ENCODE results near the gene USP12. TPM values are rescaled to one million over a fixed set of nuclear protein-coding genes. Genes with fewer than 3 reads are reported as not detected.

USP12 gene
- total and polyA plus RNA-seq, 2 donors from 2014 or later, result 15.0 to 27.5 TPM

DNA sequence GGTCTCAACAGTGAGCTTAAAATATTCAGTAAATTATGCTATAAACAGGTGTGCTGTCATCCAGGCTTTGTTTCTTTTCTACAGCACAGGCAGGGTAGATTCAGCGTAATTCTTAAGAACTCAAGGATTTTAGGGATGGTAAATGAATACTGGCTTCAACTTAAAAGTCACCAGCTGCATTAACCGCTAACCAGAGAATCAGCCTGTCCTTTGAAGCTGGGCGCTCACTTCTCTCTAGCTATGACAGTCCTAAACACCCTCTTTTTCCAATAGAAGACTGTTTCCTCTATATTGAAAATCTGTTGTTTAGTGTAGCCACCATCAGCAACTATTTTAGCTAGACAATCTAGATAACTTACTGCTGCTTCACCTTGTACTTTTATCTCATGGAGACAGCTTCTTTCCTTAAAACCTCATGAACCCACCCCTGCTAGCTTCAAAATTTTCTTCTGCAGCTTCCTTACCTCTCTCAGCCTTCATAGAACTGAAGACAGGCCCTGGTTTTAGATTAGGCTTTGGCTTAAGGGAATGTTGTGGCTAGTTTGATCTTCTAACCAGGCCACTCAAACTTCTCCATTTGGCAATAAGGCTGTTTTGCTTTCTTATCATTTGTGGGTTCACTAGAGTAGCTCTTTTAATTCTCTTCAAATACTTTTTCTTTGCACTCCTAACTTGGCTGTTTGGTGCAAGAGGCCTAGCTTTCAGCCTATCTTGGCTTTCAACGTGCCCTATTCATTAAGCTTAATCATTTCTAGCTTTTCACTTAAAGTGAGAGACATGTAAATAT is 89.5 kb downstream of the USP12 start:
- Histone ChIP-seq H3K9ac (ENCODE audit: low read length in 3 of 3) (no peak overlapping the region), H3K4me3 (ENCODE audit: low read length in 3 of 3) (no peak overlapping the region), H3K36me3 (ENCODE audit: control insufficient read depth in 2 of 3, insufficient read depth in 3 of 3, low read length in 3 of 3) (peaks cover 0 to 4% (median 2%) of the 10 kb centered on the region in 3 donors), H3K27ac (ENCODE audit: low read depth in 2 of 2, low read length in 2 of 2) (no peak overlapping the region), H3K4me1 (ENCODE audit: control insufficient read depth in 2 of 3, insufficient read depth in 2 of 3, low read depth in 1 of 3, low read length in 3 of 3) (peaks cover 0 to 6% (median 4%) of the 10 kb centered on the region in 3 donors), H3K9me3 (ENCODE audit: control insufficient read depth in 2 of 3, insufficient read depth in 1 of 3, low read length in 3 of 3) (no peaks in the 10 kb centered on the region), H3K27me3 (ENCODE audit: control insufficient read depth, insufficient read depth, low read length) (no peaks in the 10 kb centered on the region)
- DNase-seq (no peak), FAIRE-seq (no peak)
- intact Hi-C loops (cut with DNase I), result no loop called here
- TF ChIP-seq, protein P1, sequence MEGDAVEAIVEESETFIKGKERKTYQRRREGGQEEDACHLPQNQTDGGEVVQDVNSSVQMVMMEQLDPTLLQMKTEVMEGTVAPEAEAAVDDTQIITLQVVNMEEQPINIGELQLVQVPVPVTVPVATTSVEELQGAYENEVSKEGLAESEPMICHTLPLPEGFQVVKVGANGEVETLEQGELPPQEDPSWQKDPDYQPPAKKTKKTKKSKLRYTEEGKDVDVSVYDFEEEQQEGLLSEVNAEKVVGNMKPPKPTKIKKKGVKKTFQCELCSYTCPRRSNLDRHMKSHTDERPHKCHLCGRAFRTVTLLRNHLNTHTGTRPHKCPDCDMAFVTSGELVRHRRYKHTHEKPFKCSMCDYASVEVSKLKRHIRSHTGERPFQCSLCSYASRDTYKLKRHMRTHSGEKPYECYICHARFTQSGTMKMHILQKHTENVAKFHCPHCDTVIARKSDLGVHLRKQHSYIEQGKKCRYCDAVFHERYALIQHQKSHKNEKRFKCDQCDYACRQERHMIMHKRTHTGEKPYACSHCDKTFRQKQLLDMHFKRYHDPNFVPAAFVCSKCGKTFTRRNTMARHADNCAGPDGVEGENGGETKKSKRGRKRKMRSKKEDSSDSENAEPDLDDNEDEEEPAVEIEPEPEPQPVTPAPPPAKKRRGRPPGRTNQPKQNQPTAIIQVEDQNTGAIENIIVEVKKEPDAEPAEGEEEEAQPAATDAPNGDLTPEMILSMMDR (IDR thresholded peaks at IDR 0.05; ENCODE audit: borderline replicate concordance, extremely low read depth, insufficient read depth), result no peak

DNA sequence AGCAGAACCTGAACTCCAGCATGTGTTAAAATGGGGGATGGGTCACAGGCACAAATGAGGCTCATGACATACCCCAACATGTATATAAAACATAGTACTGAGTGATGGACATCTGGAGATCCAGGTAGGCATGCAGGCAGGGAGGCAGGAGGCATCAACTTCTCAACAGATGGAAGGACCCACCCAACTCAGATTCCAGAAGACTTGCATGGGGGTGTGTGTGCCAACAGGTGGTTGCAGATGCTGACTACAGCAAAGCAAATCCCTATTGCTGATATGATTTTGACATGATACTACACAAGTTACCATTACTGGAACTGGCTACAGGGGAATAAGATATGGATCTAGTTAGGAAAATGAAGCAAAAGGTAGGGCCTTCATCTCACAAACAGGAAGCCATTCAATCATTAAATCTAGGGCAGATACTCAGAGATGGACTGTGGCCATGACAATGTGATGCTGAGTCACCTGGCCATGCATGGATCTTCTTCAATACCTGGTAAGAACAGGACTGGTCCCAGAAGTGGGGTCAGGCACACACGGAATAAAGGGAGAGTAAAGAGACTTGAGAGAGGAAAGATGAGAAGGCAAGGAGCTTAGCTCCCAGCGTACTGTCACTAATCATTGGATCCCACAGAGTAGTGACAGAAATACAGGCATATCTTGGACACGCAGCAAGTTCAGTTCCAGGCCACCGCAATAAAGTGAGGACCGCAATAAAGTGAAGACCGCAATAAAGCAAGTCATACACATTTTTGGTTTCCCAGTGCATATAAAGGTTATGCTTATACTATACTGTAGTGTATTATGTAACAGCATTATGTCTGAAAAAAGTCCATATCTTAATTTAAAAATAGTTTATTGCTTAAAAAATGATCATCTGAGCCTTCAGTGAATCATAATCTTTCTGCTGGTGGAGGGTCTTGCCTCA is 91.3 kb downstream of the USP12 start:
- TF ChIP-seq, protein P1 (IDR thresholded peaks at IDR 0.05; ENCODE audit: borderline replicate concordance, extremely low read depth, insufficient read depth), result no peak
- DNase-seq (no peak), FAIRE-seq (no peak)
- Histone ChIP-seq H3K9me3 (ENCODE audit: control insufficient read depth in 2 of 3, insufficient read depth in 1 of 3, low read length in 3 of 3) (no peaks in the 10 kb centered on the region), H3K9ac (ENCODE audit: low read length in 3 of 3) (no peak overlapping the region), H3K36me3 (ENCODE audit: control insufficient read depth in 2 of 3, insufficient read depth in 3 of 3, low read length in 3 of 3) (peaks cover 0 to 4% (median 0%) of the 10 kb centered on the region in 3 donors), H3K4me3 (ENCODE audit: low read length in 3 of 3) (no peak overlapping the region), H3K4me1 (ENCODE audit: control insufficient read depth in 2 of 3, insufficient read depth in 2 of 3, low read depth in 1 of 3, low read length in 3 of 3) (peaks cover 0 to 6% (median 4%) of the 10 kb centered on the region in 3 donors), H3K27ac (ENCODE audit: low read depth in 2 of 2, low read length in 2 of 2) (peak overlapping the region; percentile 19 to 26), H3K27me3 (ENCODE audit: control insufficient read depth, insufficient read depth, low read length) (no peaks in the 10 kb centered on the region)
- intact Hi-C loops (cut with DNase I), result no loop called here

DNA sequence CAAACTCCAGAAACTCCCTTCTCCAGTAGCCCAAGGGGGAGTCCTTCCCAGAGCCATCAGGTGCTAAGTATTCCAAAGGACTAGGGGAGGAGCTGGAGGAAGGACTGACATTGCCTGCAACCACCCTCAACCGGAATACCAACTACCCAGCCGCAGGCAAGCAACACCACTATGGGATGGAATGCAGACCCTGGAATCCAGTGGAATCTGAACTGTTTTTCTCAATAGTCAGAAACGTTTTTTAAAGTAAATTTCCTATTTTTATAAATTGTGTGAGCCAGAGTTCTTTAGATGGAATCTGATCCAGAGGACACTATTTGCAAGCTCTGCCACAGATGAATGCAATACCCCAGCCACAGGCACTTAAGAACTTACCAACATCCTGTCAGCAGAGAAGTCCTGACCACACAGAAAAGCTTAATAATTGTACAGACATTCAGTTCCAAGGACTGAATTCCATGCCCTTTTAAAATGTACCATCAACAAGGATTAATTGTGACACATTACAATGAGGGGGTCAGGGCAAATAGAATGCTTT is 92.1 kb downstream of the USP12 start:
- intact Hi-C loops (cut with DNase I), result no loop called here
- TF ChIP-seq, protein P1 (IDR thresholded peaks at IDR 0.05; ENCODE audit: borderline replicate concordance, extremely low read depth, insufficient read depth), result no peak
- Histone ChIP-seq H3K27me3 (ENCODE audit: control insufficient read depth, insufficient read depth, low read length) (no peaks in the 10 kb centered on the region), H3K27ac (ENCODE audit: low read depth in 2 of 2, low read length in 2 of 2) (peak overlapping the region in 1 of 2 donors; percentile 26), H3K4me1 (ENCODE audit: control insufficient read depth in 2 of 3, insufficient read depth in 2 of 3, low read depth in 1 of 3, low read length in 3 of 3) (peaks cover 0 to 6% (median 4%) of the 10 kb centered on the region in 3 donors), H3K9ac (ENCODE audit: low read length in 3 of 3) (no peak overlapping the region), H3K4me3 (ENCODE audit: low read length in 3 of 3) (no peak overlapping the region), H3K9me3 (ENCODE audit: control insufficient read depth in 2 of 3, insufficient read depth in 1 of 3, low read length in 3 of 3) (no peaks in the 10 kb centered on the region), H3K36me3 (ENCODE audit: control insufficient read depth in 2 of 3, insufficient read depth in 3 of 3, low read length in 3 of 3) (peaks cover 0 to 4% (median 2%) of the 10 kb centered on the region in 3 donors)
- no peak for FAIRE-seq
- peak in 3 of 5 donors; percentile 23 to 48 (median 24) for DNase-seq
